HepG2 (cell line): ENCODE data around the gene TGM1.

Experiments used
- ARNT ChIP-seq: fragments of 450-650 bp; IDR thresholded peaks from 2 replicates; pipeline ENCODE4 v1.6.1; 2017
- CTCF ChIP-seq: sonication (generic); formaldehyde crosslinking; IDR thresholded peaks from 2 replicates; pipeline ENCODE4 v1.5.0; 2020; ENCODE audit warnings: mild to moderate bottlenecking, missing genetic modification reagents, moderate library complexity
- DPF2 ChIP-seq: sonication (generic); formaldehyde crosslinking; IDR thresholded peaks from 2 replicates; pipeline ENCODE4 v1.4.0; 2020; ENCODE audit warnings: mild to moderate bottlenecking, low read depth, missing genetic modification reagents, borderline replicate concordance
- HMGXB3 ChIP-seq: sonication (generic); formaldehyde crosslinking; IDR thresholded peaks from 2 replicates; pipeline ENCODE4 v1.4.0; 2020; ENCODE audit warnings: missing genetic modification reagents, borderline replicate concordance
- HOXA3 ChIP-seq: sonication (generic); formaldehyde crosslinking; IDR thresholded peaks from 2 replicates; pipeline ENCODE4 v1.5.0; 2020; ENCODE audit warnings: missing genetic modification reagents
- POLR2AphosphoS5 ChIP-seq: IDR thresholded peaks from 2 replicates; pipeline ENCODE4 v1.6.1; 2012; ENCODE audit warnings: low read depth, low read length
- RBM39 ChIP-seq: fragments of 200-400 bp; formaldehyde crosslinking; IDR thresholded peaks from one replicate; pipeline ENCODE4 v1.6.1; 2018; ENCODE audit warnings: antibody characterized with exemption, mild to moderate bottlenecking, low read depth, low read length; ENCODE audit not compliant: poor library complexity, severe bottlenecking
- SP140L ChIP-seq: sonication (generic); formaldehyde crosslinking; IDR thresholded peaks from 2 replicates; pipeline ENCODE4 v1.4.0; 2020; ENCODE audit warnings: missing genetic modification reagents, borderline replicate concordance
- ZNF562 ChIP-seq: sonication (generic); formaldehyde crosslinking; IDR thresholded peaks from 2 replicates; pipeline ENCODE4 v1.8.0; 2022; ENCODE audit warnings: missing genetic modification reagents, borderline replicate concordance
- ZNF589 ChIP-seq: sonication (generic); formaldehyde crosslinking; conservative IDR thresholded peaks from 2 replicates; pipeline ENCODE4 v1.8.0; 2022; ENCODE audit warnings: mild to moderate bottlenecking, moderate library complexity, missing genetic modification reagents

GRCh38 chr14:24263848-24264247 is 871 bp upstream of the TGM1 start:
- TF ChIP-seq ARNT (no peak), POLR2AphosphoS5 (no peak), DPF2 (no peak), CTCF (no peak), ZNF589 (CRISPR knock-in tag) (no peak), ZNF562 (CRISPR knock-in tag) (no peak), HOXA3 (CRISPR knock-in tag) (no peak), SP140L (CRISPR knock-in tag) (no peak), RBM39 (no peak), HMGXB3 (CRISPR knock-in tag) (no peak)
